ENCODE data around the gene APBB2. TPM values are rescaled to one million over a fixed set of nuclear protein-coding genes. Genes with fewer than 3 reads are reported as not detected.

Gene APBB2
- total RNA-seq, 2 donors from 2014 or later, result 56.1 to 64.8 TPM

GRCh38 chr4:40939856-40940255, 274.5 kb downstream of the APBB2 start:
- H3K27ac Mint-ChIP-seq, result no peak overlapping the region
- WGBS, 2 experiments (ENCODE audit: insufficient coverage in 1 of 2, insufficient read length in 1 of 2), result 91 to 100% methylated on average over 1 to 2 of the region's 2 CpGs
- no peak overlapping the region for H3K27ac ChIP-seq (ENCODE audit: low read depth, low read length)
- H3K9me3 ChIP-seq (ENCODE audit: control insufficient read depth, low read length), result no peaks in the 10 kb centered on the region
- no peak overlapping the region for H3K4me3 Mint-ChIP-seq
- no peaks in the 10 kb centered on the region for H3K27me3 Mint-ChIP-seq (ENCODE audit: insufficient read depth)
- H3K9ac ChIP-seq (ENCODE audit: extremely low read depth, low read length, poor library complexity, severe bottlenecking), result no peak overlapping the region
- no peaks in the 10 kb centered on the region for H3K27me3 ChIP-seq (ENCODE audit: control insufficient read depth, insufficient read depth, low read length, poor library complexity, severe bottlenecking)
- H3K9me3 Mint-ChIP-seq, result no peaks in the 10 kb centered on the region
- H3K4me1 ChIP-seq (ENCODE audit: control insufficient read depth, insufficient read depth, low read length), result peaks cover 8% of the 10 kb centered on the region
- H3K36me3 Mint-ChIP-seq (ENCODE audit: low read depth), result peaks cover 22% of the 10 kb centered on the region
- H3K4me1 Mint-ChIP-seq, result peaks cover 23% of the 10 kb centered on the region
- H3K4me3 ChIP-seq (ENCODE audit: low read length), result no peak overlapping the region
- peaks cover 10% of the 10 kb centered on the region for H3K36me3 ChIP-seq (ENCODE audit: control insufficient read depth, insufficient read depth, low read length)
- no peak for DNase-seq
- TF ChIP-seq CTCF (conservative IDR thresholded peaks at IDR 0.05), result no peak

GRCh38 chr4:40938337-40938736, 276.0 kb downstream of the APBB2 start:
- Histone ChIP-seq H3K4me1 (ENCODE audit: control insufficient read depth, insufficient read depth, low read length) (peaks cover 1% of the 10 kb centered on the region), H3K36me3 (ENCODE audit: control insufficient read depth, insufficient read depth, low read length) (peaks cover 12% of the 10 kb centered on the region)

GRCh38 chr4:40937140-40937725, 277.1 kb downstream of the APBB2 start:
- H3K4me1 Mint-ChIP-seq, result peaks cover 8% of the 10 kb centered on the region
- no peak overlapping the region for H3K27ac ChIP-seq (ENCODE audit: low read depth, low read length)
- WGBS, 2 experiments (ENCODE audit: insufficient coverage in 1 of 2, insufficient read length in 1 of 2), result 91 to 100% methylated on average over 1 to 2 of the region's 2 CpGs
- H3K4me3 ChIP-seq (ENCODE audit: low read length), result no peak overlapping the region
- no peak overlapping the region for H3K27ac Mint-ChIP-seq
- H3K36me3 ChIP-seq (ENCODE audit: control insufficient read depth, insufficient read depth, low read length), result peaks cover 17% of the 10 kb centered on the region
- H3K4me1 ChIP-seq (ENCODE audit: control insufficient read depth, insufficient read depth, low read length), result no peaks in the 10 kb centered on the region
- no peaks in the 10 kb centered on the region for H3K9me3 ChIP-seq (ENCODE audit: control insufficient read depth, low read length)
- H3K9ac ChIP-seq (ENCODE audit: extremely low read depth, low read length, poor library complexity, severe bottlenecking), result no peak overlapping the region
- no peak for DNase-seq
- no peak for TF ChIP-seq CTCF (conservative IDR thresholded peaks at IDR 0.05)
- H3K9me3 Mint-ChIP-seq, result no peaks in the 10 kb centered on the region
- H3K27me3 ChIP-seq (ENCODE audit: control insufficient read depth, insufficient read depth, low read length, poor library complexity, severe bottlenecking), result no peaks in the 10 kb centered on the region
- H3K27me3 Mint-ChIP-seq (ENCODE audit: insufficient read depth), result no peaks in the 10 kb centered on the region
- H3K36me3 Mint-ChIP-seq (ENCODE audit: low read depth), result peaks cover 19% of the 10 kb centered on the region
- no peak overlapping the region for H3K4me3 Mint-ChIP-seq

More at GRCh38 chr4:40938337-40938736, 276.0 kb downstream of the APBB2 start:
- Histone ChIP-seq H3K27me3 (ENCODE audit: control insufficient read depth, insufficient read depth, low read length, poor library complexity, severe bottlenecking) (no peaks in the 10 kb centered on the region), H3K4me3 (ENCODE audit: low read length) (no peak overlapping the region), H3K9ac (ENCODE audit: extremely low read depth, low read length, poor library complexity, severe bottlenecking) (no peak overlapping the region), H3K27ac (ENCODE audit: low read depth, low read length) (no peak overlapping the region), H3K9me3 (ENCODE audit: control insufficient read depth, low read length) (no peaks in the 10 kb centered on the region)
- Mint-ChIP-seq H3K4me1 (peaks cover 15% of the 10 kb centered on the region), H3K36me3 (ENCODE audit: low read depth) (peaks cover 25% of the 10 kb centered on the region), H3K27ac (no peak overlapping the region), H3K4me3 (no peak overlapping the region), H3K27me3 (ENCODE audit: insufficient read depth) (no peaks in the 10 kb centered on the region), H3K9me3 (no peaks in the 10 kb centered on the region)
- DNase-seq, result no peak
- WGBS, 2 experiments (ENCODE audit: insufficient coverage in 1 of 2, insufficient read length in 1 of 2), result 92% methylated on average over 5 of the region's 5 CpGs
- TF ChIP-seq CTCF (conservative IDR thresholded peaks at IDR 0.05), result no peak

Measured in endodermal cell (in vitro differentiated cells).